Esophagus muscularis mucosa (tissue), 4 donors: ENCODE measurements around the gene PLEKHG4B. TPM values are rescaled to one million over a fixed set of nuclear protein-coding genes. Genes with fewer than 3 reads are reported as not detected.

Experiments
- DNase-seq: peaks from one replicate; pipeline ENCODE4 v3.0.0-alpha.2; 2017; ENCODE audit errors: extremely low spot score
- H3K27ac ChIP-seq, 4 donors: fragments of 200-600 bp; sonication (generic); replicated peaks in 1 of 4; 1 replicate in 3 of 4; 2 replicates in 1 of 4; pipeline ENCODE4 v1.5.1; 2016 to 2019; ENCODE audit warnings: mild to moderate bottlenecking in 1 of 4
- H3K27me3 ChIP-seq, 4 donors: fragments of 200-600 bp; sonication (generic); one replicate each; pipeline versions ENCODE4 v1.5.1 to v1.6.0; 2016 to 2019
- H3K36me3 ChIP-seq, 4 donors: fragments of 200-600 bp; sonication (generic); one replicate each; pipeline ENCODE4 v1.5.1; 2016 to 2019
- H3K4me1 ChIP-seq, 4 donors: fragments of 200-600 bp; sonication (generic); one replicate each; pipeline ENCODE4 v1.5.1; 2016 to 2019
- H3K4me3 ChIP-seq, 4 donors: fragments of 200-600 bp; sonication (generic); 1 replicate in 2 of 4; 2 replicates in 2 of 4; pipeline ENCODE4 v1.5.1; 2016 to 2019; ENCODE audit warnings: mild to moderate bottlenecking in 4 of 4, moderate library complexity in 1 of 4
- H3K9me3 ChIP-seq, 4 donors: fragments of 200-600 bp; sonication (generic); 1 replicate in 3 of 4; 2 replicates in 1 of 4; pipeline ENCODE4 v1.5.1; 2016 to 2019
- CTCF ChIP-seq, 3 experiments: fragments of 200-600 bp in 2 of 3; fragments of 450-650 bp in 1 of 3; sonication (generic) in 2 of 3; IDR thresholded peaks; one replicate each; pipeline ENCODE4 v1.5.1; 2017 to 2019; ENCODE audit warnings: antibody characterized with exemption in 3 of 3, mild to moderate bottlenecking in 2 of 3, moderate library complexity in 1 of 3
- EP300 ChIP-seq: sonication (generic); formaldehyde crosslinking; IDR thresholded peaks from one replicate; pipeline ENCODE4 v1.6.1; 2017; ENCODE audit warnings: antibody characterized with exemption
- POLR2A ChIP-seq: fragments of 450-650 bp; IDR thresholded peaks from one replicate; pipeline ENCODE4 v1.6.1; 2017; ENCODE audit warnings: antibody characterized with exemption, moderate library complexity, mild to moderate bottlenecking, low read depth
- POLR2AphosphoS5 ChIP-seq, 2 donors: sonication (generic); formaldehyde crosslinking; IDR thresholded peaks; one replicate each; pipeline ENCODE4 v1.6.1; 2017; ENCODE audit warnings: antibody characterized with exemption in 2 of 2
- WGBS: methylation state at CpG from one replicate; pipeline ENCODE4 v1.1.5; 2018; 5-methylcytosine and 5-hydroxymethylcytosine counted together
- intact Hi-C: fragments of 100-400 bp; cut with DNase I; formaldehyde crosslinking; loops from one replicate; pipeline ENCODE4 v1.15.1; 2023
- total RNA-seq, 4 donors: library from RNA; depleted of rRNA; stranded (reverse); fragments of >200 nt; gene quantifications; one replicate each; pipeline versions ENCODE4 v1.1.0 to v1.2.1, GENCODE V29; 2016

The PLEKHG4B gene
- total RNA-seq, 4 donors from 2014 or later, result under 0.01 to 0.46 TPM; not detected in 2

DNA sequence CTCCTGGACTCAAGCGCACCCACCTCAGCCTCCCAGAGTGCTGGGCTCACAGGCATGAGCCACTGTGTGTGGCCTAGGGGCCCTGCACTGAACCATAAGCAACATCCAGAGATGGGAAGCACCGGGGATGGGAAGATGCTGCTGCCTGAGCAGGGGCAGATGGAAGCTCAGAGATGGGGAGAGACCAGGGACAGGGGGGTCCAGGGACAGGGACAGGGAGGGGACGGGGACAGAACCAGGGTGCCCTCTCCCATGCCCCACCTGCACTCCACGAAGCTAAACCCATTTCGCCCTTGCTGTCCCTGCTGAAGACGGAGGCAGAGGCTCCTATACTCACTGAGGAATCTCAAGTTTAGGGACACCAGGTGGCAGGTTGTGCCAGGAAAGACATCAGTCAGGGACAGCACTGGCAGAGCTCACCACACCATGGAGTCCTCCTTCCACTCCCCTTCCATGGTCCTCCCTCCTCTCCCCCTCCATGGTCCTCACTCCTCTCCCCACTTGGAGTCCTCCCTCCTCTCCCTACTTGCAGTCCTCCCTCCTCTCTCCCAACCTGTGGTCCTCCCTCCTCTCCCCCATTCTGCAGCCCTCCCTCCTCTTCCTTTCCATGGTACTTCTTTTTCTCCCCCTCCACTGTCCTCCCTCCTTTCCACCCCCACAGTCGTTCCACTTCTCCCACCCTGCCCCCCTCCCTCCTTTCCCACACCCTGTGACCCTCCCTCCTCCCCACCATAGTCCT, 53.8 kb downstream of the PLEKHG4B start:
- intact Hi-C loops, result no loop called here
- DNase-seq, result peak; percentile 75
- H3K4me3 ChIP-seq, result no peak overlapping the region

GRCh38 chr5:147751-148150, 55.8 kb downstream of the PLEKHG4B start:
- Histone ChIP-seq H3K4me3 (no peak overlapping the region), H3K27ac (no peak overlapping the region), H3K36me3 (no peaks in the 10 kb centered on the region), H3K9me3 (peaks cover 0 to 22% (median 19%) of the 10 kb centered on the region in 4 donors), H3K27me3 (peaks cover 0 to 21% (median 0%) of the 10 kb centered on the region in 4 donors), H3K4me1 (no peaks in the 10 kb centered on the region)
- DNase-seq, result peak; percentile 5
- TF ChIP-seq CTCF (IDR thresholded peaks at IDR 0.05), result no peak
- no peak for TF ChIP-seq EP300
- no peak for TF ChIP-seq POLR2A
- TF ChIP-seq POLR2AphosphoS5 (IDR thresholded peaks at IDR 0.05), result no peak
- intact Hi-C loops, result no loop called here
- WGBS, result 100% methylated on average over 1 of the region's 1 CpG

More for the DNA sequence above, 53.8 kb downstream of the PLEKHG4B start:
- no peak overlapping the region for H3K27ac ChIP-seq
- H3K4me1 ChIP-seq, result no peaks in the 10 kb centered on the region
- H3K27me3 ChIP-seq, result peaks cover 0 to 22% (median 0%) of the 10 kb centered on the region in 4 donors
- TF ChIP-seq POLR2A (no peak), POLR2AphosphoS5 (IDR thresholded peaks at IDR 0.05) (no peak), EP300 (no peak), CTCF (IDR thresholded peaks at IDR 0.05) (no peak)
- WGBS, result 95% methylated on average over 7 of the region's 7 CpGs
- H3K36me3 ChIP-seq, result no peaks in the 10 kb centered on the region
- peaks cover 0 to 22% (median 19%) of the 10 kb centered on the region in 4 donors for H3K9me3 ChIP-seq

- Histone ChIP-seq H3K9me3 (peaks cover 0 to 22% (median 19%) of the 10 kb centered on the region in 4 donors), H3K4me1 (no peaks in the 10 kb centered on the region), H3K27ac (no peak overlapping the region), H3K36me3 (no peaks in the 10 kb centered on the region), H3K27me3 (peaks cover 0 to 10% (median 0%) of the 10 kb centered on the region in 4 donors), H3K4me3 (no peak overlapping the region)
- TF ChIP-seq EP300 (no peak), POLR2AphosphoS5 (IDR thresholded peaks at IDR 0.05) (no peak), CTCF (IDR thresholded peaks at IDR 0.05) (no peak), POLR2A (no peak)
- intact Hi-C loops, result no loop called here
- no peak for DNase-seq
- 85% methylated on average over 6 of the region's 6 CpGs for WGBS
These were observed 57.9 kb downstream of the PLEKHG4B start for GRCh38 chr5:149745-150485.

DNA sequence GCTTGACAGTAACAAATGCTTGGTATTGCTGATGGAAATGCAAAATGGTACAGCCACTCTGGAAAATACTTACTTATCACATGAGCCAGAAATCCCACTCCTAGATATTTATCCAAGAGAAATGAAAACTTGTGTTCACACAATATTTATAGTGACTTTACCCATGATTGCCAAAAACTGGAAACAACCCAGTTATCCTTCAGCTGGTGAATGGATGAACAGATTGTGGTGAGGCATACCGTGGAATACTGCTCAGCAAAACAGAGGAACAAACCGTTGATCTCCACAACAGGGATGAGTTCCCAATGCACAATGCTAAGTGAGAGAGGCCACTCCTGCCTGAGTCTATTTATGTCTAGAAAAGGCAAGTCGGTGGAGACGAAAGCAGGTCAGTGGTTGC, 58.8 kb downstream of the PLEKHG4B start:
- no peak for DNase-seq
- Histone ChIP-seq H3K27me3 (peaks cover 0 to 1% (median 0%) of the 10 kb centered on the region in 4 donors), H3K27ac (no peak overlapping the region), H3K9me3 (peaks cover 0 to 22% (median 19%) of the 10 kb centered on the region in 4 donors), H3K4me3 (no peak overlapping the region), H3K36me3 (no peaks in the 10 kb centered on the region), H3K4me1 (no peaks in the 10 kb centered on the region)
- TF ChIP-seq CTCF (IDR thresholded peaks at IDR 0.05) (no peak), POLR2A (no peak), POLR2AphosphoS5 (IDR thresholded peaks at IDR 0.05) (no peak), EP300 (no peak)
- intact Hi-C loops, result no loop called here
- WGBS, result 92% methylated on average over 4 of the region's 4 CpGs
